NCI-H1092 treated with DMSO at 0.1 percent for 48 hours (cell line): ENCODE measurements around the gene PGLYRP3.
A peak's percentile ranks its signal among the peaks of the same experiment; 100 is the strongest.

Experiments
- DNase-seq: peaks from one replicate; lab custom pipeline; 2025; lab: John Stamatoyannopoulos, UW

The PGLYRP3 gene

GRCh38 chr1:153312570-153313186 lies at the start of gene PGLYRP3:
TSS of gene PGLYRP3 (minus strand) at chr1:153312952. CDS start at chr1:153310665, 2,287 bp downstream.
- no peak for DNase-seq

GRCh38 chr1:153362187-153362775 lies 49.5 kb upstream of the PGLYRP3 start:
- DNase-seq: no peak

GRCh38 chr1:153361480-153362109 lies 48.8 kb upstream of the PGLYRP3 start:
- no peak for DNase-seq

GRCh38 chr1:153360592-153361479 lies 48.1 kb upstream of the PGLYRP3 start:
- no peak for DNase-seq

GRCh38 chr1:153360190-153360589 lies 47.4 kb upstream of the PGLYRP3 start:
- no peak for DNase-seq

- no peak for DNase-seq
Measured at GRCh38 chr1:153359241-153359640, 46.5 kb upstream of the PGLYRP3 start.

- DNase-seq: no peak
Measured at GRCh38 chr1:153358691-153358975, 45.9 kb upstream of the PGLYRP3 start.

GRCh38 chr1:153357853-153358690 lies 45.3 kb upstream of the PGLYRP3 start, which contains the start of gene S100A9:
TSS of gene S100A9 (plus strand) at chr1:153357854. CDS start at chr1:153358284, 430 bp downstream.
- DNase-seq: no peak

GRCh38 chr1:153357076-153357852 lies 44.5 kb upstream of the PGLYRP3 start:
- no peak for DNase-seq

GRCh38 chr1:153356392-153357075 lies 43.8 kb upstream of the PGLYRP3 start:
- DNase-seq: no peak

- DNase-seq: peak; percentile 70
Measured at GRCh38 chr1:153355445-153356071, 42.8 kb upstream of the PGLYRP3 start.

- DNase-seq: no peak
Measured at GRCh38 chr1:153354515-153355193, 41.9 kb upstream of the PGLYRP3 start.

- peak; percentile 21 for DNase-seq
Measured at GRCh38 chr1:153353226-153353947, 40.6 kb upstream of the PGLYRP3 start.

GRCh38 chr1:153352523-153352922 lies 39.8 kb upstream of the PGLYRP3 start:
- peak; percentile 80 for DNase-seq

- DNase-seq: no peak
Measured at GRCh38 chr1:153350321-153350957, 37.7 kb upstream of the PGLYRP3 start.

- peak; percentile 17 for DNase-seq
Measured at GRCh38 chr1:153349363-153350320, 36.9 kb upstream of the PGLYRP3 start.
